HG03103 (cell line): Measurements from ENCODE around the gene FRG2B.
"Not testable (repeated sequence)": the region's sequence is repeated elsewhere in the genome, so short reads cannot be mapped to it uniquely, and the experiment has no call there.

ENCODE experiments used
- ATAC-seq: cut with Tn5 transposase; IDR thresholded peaks from one replicate; pipeline ENCODE4 v1.9.1; 2021; ENCODE audit warnings: low read depth; ENCODE audit not compliant: unreplicated experiment

FRG2B gene

DNA sequence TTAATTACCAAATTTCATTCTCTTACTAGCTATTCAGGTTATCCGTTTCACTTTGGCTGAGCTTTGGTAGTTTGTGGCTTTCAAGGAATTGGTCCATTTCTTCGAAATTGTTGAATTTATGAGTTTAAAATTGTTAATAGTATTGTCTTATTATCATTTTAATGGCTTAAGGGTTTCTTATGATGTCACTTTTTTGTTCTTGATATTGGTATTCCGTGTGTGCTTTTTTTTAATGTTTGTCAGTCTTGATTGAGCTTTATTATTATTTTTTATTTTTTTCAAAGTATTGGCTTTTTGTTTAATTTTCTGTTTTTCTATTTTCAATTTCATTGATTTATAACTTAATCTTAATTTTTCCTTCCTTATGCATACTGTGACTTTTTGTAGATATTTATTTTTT lies 25.9 kb downstream of the FRG2B start:
- no peak for ATAC-seq

DNA sequence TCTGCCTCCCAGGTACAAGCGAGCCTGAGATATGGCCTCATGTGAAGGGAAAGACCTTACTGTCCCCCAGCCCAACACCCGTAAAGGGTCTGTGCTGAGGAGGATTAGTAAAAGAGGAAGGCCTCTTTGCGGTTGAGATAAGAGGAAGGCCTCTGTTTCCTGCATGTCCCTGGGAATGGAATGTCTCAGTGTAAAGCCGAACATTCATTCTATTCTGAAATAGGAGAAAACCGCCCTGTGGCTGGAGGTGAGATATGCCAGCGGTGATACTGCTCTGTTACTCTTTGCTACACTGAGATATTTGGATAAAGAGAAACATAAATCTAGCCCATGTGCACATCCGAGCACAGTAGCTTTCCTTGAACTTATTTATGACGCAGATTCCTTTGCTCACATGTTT lies 26.7 kb downstream of the FRG2B start:
- ATAC-seq, result not testable (repeated sequence)

DNA sequence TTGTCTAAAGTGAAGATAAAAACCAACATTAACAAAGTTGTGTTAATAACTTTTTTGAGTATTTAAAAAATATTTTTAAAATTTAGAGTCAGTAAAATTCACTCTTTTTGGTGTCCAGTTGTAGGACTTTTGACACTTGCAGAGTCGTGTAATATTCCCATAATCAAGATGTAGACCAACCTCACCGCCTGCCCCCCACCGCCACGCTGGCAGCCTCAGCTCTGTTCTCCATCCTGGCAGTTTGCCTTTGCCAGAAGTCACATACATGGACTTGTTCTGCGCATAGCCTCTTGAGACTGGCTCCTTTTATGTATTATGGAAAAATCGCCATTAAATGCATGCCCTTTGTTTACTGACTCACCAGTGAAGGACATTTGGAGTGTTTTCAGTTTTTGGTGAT lies 33.9 kb downstream of the FRG2B start:
- ATAC-seq, result no peak

DNA sequence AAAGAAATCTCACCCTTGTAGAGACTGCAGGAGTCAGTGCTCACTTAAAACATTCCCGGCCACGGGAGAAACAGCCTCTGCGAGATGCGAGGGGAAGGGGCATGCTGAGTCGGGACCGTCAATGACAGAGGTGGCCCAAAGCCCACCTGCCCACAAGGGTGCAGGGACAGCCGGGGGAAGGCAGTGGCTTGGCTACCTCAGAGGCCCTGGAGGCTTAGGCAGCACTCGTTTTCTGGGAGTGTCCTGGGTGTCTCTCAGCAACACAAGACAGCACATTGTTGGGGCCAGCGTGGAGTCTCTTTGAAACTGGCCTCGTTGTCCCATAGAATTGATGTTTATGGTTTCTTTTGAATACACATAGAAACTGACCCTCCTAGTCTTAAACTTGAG lies 35.6 kb downstream of the FRG2B start:
- no peak for ATAC-seq

DNA sequence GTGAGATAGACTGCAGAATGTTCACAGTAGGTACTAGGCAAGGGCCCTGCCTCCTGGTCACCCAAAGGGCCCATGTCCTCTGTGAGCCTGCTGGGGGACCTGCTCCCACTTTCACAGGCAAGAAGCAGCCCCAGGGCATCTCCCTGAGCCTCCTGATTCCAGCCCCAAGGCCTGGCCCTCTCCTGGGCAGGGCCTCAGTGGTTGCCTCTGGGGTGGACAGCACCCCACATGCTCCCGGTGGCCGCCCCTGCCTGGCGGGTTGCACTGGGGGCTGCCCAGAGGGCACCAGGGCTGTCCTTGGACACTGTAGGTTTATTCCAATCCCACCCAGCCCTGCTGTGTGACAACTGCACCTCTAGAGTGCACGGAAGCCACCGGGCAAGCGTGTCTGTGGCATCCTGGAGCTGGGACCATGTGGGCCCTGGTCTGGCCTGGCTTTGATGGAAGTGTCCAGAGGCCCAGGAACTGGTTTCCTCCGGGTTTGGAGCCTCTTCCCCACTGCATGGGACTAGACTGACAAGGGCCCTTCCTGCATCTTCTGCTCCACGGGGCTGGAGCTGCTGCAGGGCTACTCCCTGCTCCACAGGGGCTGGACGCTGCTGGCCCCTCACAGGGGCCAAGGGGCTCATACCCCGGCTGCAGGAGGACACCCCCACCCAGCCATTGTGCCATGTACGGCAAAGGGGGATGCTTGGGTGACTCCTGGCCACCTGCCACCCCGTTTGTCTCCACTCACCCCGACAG lies 36.2 kb downstream of the FRG2B start:
- no peak for ATAC-seq

DNA sequence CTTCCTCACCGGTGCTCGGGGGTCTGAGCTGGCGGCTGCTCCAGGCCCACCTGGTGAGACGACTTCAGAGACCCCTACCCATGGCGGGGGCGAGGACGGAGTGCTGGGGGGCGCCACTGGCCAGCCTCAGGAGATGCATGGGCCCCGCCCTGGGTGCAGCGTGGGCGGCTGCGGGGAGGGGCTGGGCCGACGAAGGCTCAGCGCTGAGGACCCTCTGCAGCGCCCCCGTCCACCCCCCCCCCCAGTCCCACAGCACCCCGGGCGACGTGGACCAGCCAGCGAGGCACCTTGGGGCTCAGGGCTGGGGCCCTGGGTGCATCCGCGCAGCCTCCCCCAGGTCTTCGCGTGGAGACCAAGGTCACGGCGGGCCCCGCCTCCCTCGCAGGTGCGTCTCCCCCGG lies 49.6 kb downstream of the FRG2B start:
- ATAC-seq, result not testable (repeated sequence)
